Mucosa of rectum (tissue), 2 donors: ENCODE measurements around the gene MSH2.
"Not testable (repeated sequence)": the region's sequence is repeated elsewhere in the genome, so short reads cannot be mapped to it uniquely, and the experiment has no call there.

Experiments used
- H3K27ac ChIP-seq, 2 donors: one replicate each; pipeline ENCODE4 v1.7.0; 2013; ENCODE audit warnings: inconsistent platforms in 2 of 2, low read depth in 2 of 2, low read length in 2 of 2
- H3K27me3 ChIP-seq, 2 donors: one replicate each; pipeline ENCODE4 v1.7.0; 2013; ENCODE audit warnings: low read length in 2 of 2; ENCODE audit not compliant: control insufficient read depth in 2 of 2, insufficient read depth in 2 of 2
- H3K36me3 ChIP-seq, 2 donors: one replicate each; pipeline ENCODE4 v1.7.0; 2013; ENCODE audit warnings: low read length in 2 of 2; ENCODE audit not compliant: control insufficient read depth in 2 of 2, insufficient read depth in 2 of 2
- H3K4me1 ChIP-seq, 2 donors: one replicate each; pipeline ENCODE4 v1.7.0; 2013; ENCODE audit warnings: low read length in 2 of 2, mild to moderate bottlenecking in 1 of 2; ENCODE audit not compliant: control insufficient read depth in 2 of 2, insufficient read depth in 2 of 2
- H3K4me3 ChIP-seq, 2 donors: one replicate each; pipeline ENCODE4 v1.7.0; 2013; ENCODE audit warnings: low read length in 2 of 2
- H3K9ac ChIP-seq, 2 donors: one replicate each; pipeline ENCODE4 v1.7.0; 2013; ENCODE audit warnings: low read length in 2 of 2, low read depth in 1 of 2, mild to moderate bottlenecking in 1 of 2
- H3K9me3 ChIP-seq, 2 donors: one replicate each; pipeline ENCODE4 v1.7.0; 2013; ENCODE audit warnings: low read length in 2 of 2; ENCODE audit not compliant: control insufficient read depth in 2 of 2
- donor health status: healthy.
- donor health status: Normal muscosa, but diverticular disease.

MSH2 gene

DNA sequence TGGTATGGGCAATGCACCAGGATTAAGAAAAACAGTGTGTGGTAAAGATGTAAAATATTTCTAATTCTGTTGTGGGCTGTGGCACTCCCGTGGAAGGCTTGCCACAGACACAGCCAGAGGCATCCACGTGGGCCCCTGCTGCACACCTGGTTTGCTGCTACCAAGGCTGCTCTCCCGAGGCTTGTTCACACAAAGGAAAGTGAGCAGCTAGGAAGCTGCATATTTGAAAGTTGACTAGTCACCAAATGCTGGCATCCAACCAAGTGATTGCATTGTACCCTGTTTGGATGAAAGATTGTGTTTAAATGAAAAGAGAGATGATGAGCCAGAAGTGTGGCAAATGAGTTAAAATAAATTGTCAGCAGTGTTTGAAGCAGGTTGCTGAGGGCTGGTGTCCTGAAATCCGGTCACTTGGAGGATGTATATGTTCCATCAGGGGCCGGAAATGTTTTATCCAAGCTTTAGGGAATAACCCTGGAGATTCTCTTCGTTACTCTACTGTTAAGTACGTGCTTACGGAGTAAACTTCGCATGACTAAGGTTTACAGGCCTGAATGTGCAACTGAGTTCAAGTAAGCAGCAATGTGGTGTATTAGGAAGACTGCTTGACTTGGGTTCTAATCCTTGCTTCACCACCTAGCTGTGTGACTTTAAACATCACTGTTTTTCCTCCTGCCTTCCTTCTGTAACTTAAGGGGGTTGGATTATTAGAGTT lies 86.1 kb downstream of the MSH2 start:
- H3K27me3 ChIP-seq, result no peaks in the 10 kb centered on the region
- H3K36me3 ChIP-seq, result no peaks in the 10 kb centered on the region
- H3K4me1 ChIP-seq, result peaks cover 0 to 6% of the 10 kb centered on the region in 2 donors
- H3K4me3 ChIP-seq, result no peak overlapping the region
- H3K9ac ChIP-seq, result no peak overlapping the region
- H3K9me3 ChIP-seq, result no peaks in the 10 kb centered on the region
- no peak overlapping the region for H3K27ac ChIP-seq

DNA sequence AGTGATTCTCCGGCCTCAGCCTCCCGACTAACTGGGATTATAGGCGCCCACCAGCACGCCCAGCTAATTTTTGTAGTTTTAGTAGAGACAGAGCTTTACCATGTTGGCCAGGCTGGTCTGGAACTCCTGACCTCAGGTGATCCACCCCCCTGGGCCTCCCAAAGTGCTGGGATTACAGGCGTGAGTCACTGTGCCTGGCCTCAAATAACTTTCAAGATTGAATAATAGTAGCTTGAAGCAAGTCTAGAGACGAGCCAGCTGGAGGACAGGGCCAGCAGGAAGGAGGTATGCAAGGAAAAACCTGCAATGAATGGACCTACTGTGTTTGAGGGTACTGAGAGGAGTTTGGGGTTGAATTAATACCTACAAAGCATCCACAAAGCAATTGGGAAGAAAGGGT lies 87.5 kb downstream of the MSH2 start:
- no peaks in the 10 kb centered on the region for H3K9me3 ChIP-seq
- H3K27ac ChIP-seq, result no peak overlapping the region
- H3K36me3 ChIP-seq, result no peaks in the 10 kb centered on the region
- H3K9ac ChIP-seq, result no peak overlapping the region
- H3K27me3 ChIP-seq, result no peaks in the 10 kb centered on the region
- H3K4me3 ChIP-seq, result no peak overlapping the region
- peaks cover 0 to 6% of the 10 kb centered on the region in 2 donors for H3K4me1 ChIP-seq

DNA sequence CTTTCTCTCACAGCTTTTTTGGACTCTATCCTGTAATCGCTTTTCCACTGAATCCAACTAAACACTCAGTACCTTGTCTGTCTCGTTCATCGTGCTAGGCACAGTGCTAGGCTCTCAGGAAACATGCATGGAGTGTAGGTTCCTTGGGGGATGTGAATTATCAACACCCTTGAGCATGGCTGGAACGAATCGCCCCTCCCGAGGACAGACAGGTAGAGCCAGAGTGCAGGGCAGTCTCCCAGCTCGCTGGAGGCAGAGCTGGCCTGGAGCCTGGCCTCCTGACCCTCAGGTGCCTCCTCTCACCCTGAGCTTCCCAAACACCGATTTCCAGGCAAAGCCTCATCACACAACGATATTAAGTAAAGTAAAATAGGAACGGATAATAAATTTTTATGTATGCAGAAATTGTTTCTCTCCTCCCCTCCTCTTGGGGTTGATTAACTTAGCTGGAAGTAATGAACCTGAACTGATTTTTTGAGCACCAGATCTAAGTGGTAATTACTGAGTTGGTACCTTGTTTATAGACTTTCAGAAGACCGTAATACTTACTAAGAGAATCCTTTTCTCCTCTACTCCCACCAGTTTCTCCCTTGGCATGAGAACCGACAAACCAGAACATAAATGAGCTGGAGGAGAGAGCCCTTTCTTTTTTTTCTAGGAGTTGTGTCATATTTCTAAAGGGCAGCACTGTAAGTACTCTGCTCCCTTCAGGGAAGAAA lies 90.5 kb downstream of the MSH2 start:
- Histone ChIP-seq H3K9me3 (no peaks in the 10 kb centered on the region), H3K27ac (no peak overlapping the region), H3K36me3 (no peaks in the 10 kb centered on the region), H3K4me3 (no peak overlapping the region), H3K27me3 (no peaks in the 10 kb centered on the region), H3K9ac (no peak overlapping the region), H3K4me1 (no peaks in the 10 kb centered on the region)

DNA sequence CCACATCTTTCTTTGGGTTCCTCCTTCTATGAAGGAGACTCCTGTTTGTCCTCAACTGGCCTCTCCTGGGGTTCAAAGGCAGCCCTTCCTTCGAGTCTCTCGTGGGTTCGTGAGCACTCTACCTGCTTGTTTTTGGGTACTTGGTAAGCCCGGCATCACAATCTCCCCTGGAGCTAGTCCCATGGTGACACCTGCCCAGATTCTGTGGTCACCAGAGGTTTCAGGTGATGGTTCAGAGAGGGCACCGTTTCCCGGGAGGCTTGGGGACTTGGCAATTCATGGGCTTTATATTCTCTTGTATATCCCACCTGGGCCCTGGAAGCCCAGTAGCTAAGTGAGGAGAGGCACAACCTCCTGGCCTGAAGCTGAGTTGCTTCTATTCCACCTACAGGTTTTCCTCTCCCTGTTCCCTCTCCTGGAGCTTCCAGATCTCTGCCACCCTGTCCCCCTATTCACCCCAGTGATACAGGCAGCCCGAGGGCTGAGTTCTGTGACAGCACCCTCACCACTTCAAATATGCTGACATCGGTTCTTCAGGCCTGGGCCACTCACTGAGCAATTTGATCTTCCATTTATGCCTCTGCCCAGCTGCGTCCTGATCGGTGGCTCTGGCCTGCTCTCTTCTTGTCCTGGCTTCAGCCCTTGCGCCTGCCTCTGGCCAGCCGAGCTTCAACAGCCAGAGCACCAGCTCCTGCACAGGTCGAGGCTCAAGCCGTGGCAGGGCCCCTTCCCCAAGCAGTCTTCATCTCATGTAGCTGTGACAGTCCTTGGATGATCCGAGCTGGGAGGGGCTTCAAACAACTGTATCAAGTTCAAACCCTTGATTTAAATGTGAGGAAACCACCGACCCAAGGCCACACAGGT lies 91.5 kb downstream of the MSH2 start:
- Histone ChIP-seq H3K27ac (no peak overlapping the region), H3K4me3 (no peak overlapping the region), H3K27me3 (no peaks in the 10 kb centered on the region), H3K36me3 (no peaks in the 10 kb centered on the region), H3K9ac (no peak overlapping the region), H3K4me1 (no peaks in the 10 kb centered on the region), H3K9me3 (peaks cover 0 to 4% of the 10 kb centered on the region in 2 donors)

DNA sequence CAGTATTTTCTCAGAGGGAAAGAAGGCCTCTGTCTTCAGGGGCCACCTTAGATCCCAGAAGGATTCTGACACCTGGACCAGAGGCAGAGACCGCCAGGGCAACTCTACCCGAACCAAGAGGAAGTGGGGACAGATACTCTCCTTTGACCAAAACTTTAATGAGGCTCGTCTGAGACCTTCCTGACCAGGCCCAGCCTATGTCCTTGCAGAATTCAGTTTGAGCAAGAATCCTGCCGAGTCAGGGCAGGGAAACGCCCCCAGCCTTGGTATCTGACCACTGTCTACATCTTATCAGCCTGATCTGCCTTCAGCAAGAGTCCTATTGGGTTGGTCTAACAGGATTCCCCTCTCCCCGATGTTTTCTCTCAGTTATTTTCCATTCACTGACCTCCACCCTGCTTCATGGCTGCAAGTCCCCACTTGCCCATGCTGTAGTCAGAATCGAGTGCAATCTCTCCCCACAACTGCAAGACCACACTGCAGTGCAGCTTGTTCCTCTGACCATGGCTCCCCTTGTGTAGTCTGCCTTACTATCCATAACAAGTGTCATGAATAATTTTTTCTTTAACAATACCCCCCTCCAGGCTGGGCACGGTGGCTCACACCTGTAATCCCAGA lies 95.0 kb downstream of the MSH2 start:
- Histone ChIP-seq H3K9ac (no peak overlapping the region), H3K36me3 (no peaks in the 10 kb centered on the region), H3K4me1 (no peaks in the 10 kb centered on the region), H3K9me3 (peaks cover 0 to 10% of the 10 kb centered on the region in 2 donors), H3K27me3 (no peaks in the 10 kb centered on the region), H3K27ac (no peak overlapping the region), H3K4me3 (no peak overlapping the region)

DNA sequence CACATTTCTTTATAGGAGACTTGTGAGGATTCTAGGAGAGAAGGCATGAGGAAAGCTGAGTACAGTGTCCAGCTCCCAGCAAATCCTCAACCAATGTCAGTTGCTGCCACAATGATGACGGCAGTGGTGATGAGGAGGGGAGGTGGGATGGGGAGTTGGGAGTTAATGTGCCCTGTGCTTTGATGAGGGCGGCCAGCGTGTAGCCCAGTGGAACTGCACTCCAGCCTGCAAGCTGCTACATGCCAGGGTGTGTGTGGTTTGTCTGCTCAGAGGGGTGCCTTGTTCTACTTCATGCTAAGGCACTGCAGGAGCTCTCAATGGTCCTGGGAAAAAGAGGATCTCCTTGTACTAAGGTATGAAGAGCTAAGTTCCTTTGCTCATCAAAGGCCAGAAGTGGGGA lies 96.1 kb downstream of the MSH2 start:
- H3K9me3 ChIP-seq, result peaks cover 0 to 10% of the 10 kb centered on the region in 2 donors
- H3K4me3 ChIP-seq, result no peak overlapping the region
- no peak overlapping the region for H3K27ac ChIP-seq
- H3K27me3 ChIP-seq, result no peaks in the 10 kb centered on the region
- no peak overlapping the region for H3K9ac ChIP-seq
- H3K4me1 ChIP-seq, result peaks cover 0 to 2% of the 10 kb centered on the region in 2 donors
- no peaks in the 10 kb centered on the region for H3K36me3 ChIP-seq

DNA sequence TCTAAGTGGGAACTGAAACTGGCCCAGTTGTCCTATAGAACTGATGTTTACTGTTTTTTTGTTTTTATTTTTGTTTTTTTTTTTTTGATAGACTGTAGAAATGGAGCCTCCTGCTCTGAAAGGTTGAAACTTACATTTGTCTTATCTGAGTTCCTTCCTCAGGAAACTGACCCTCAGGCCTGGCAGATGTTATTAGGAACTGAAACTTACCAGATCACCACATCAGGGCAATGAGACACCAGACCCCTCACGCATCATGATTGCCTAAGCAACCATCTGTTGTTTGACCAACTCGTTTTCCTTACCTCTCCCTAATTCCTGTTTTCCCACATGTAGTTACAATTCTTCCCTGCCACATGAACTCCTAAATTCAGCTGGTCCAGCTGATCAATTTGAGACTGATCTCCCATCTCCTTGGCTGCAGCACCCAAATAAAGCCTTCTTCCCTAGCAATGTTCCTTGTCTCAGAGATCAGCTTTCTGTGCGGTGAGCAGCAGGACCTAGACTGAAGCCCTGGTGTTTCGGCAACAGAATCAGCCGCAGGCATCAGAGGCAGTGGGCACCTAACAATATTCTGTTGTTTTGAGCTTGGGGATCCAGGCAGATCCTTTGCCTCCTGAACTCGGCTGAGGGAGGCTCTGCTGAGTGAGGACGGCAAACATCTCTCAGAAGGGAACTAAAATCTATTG lies 96.8 kb downstream of the MSH2 start:
- no peak overlapping the region for H3K9ac ChIP-seq
- peaks cover 0 to 10% of the 10 kb centered on the region in 2 donors for H3K9me3 ChIP-seq
- H3K4me1 ChIP-seq, result peaks cover 0 to 2% of the 10 kb centered on the region in 2 donors
- H3K36me3 ChIP-seq, result no peaks in the 10 kb centered on the region
- no peak overlapping the region for H3K4me3 ChIP-seq
- no peaks in the 10 kb centered on the region for H3K27me3 ChIP-seq
- no peak overlapping the region for H3K27ac ChIP-seq

DNA sequence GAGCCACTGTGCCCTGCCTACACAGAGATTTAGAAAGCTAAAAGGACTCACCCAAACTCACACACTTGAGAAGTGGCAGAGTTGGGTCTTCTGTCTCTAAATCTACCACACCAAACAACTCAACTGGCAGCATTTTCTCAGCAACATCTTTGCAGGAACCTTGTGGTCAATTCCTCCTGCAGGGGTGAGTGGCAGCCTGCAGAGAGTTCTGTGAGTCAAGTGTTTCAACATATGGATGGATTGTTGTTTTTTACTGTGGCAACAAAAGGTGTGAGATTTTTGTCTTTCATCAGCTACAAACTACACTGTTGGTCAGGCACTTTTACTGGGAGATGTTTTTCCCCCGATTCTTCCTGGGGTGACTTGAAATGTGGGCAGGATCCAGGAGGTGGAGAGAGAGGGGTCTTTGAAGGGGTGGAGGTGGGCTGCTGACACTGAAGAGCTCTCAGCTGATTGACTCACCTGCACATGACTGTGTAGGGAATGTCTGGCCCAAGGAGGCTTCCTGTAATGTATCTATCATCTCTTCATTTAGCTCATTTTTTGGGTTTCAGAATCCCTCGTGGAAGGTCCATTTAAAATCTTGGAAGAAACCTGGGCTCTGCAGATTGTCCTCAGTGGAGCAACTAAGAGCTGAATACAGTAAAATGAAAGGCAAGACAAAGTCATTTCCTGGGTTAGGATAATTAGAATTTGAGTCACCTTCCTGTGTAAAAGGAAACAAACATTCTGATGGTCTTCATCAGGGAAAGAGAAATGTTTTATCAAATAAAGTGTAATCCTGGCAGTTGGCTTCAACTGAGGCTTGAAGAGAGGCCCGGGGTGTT lies 98.6 kb downstream of the MSH2 start:
- no peak overlapping the region for H3K9ac ChIP-seq
- H3K9me3 ChIP-seq, result peaks cover 0 to 10% of the 10 kb centered on the region in 2 donors
- no peak overlapping the region for H3K4me3 ChIP-seq
- H3K27ac ChIP-seq, result no peak overlapping the region
- H3K36me3 ChIP-seq, result no peaks in the 10 kb centered on the region
- H3K27me3 ChIP-seq, result no peaks in the 10 kb centered on the region
- H3K4me1 ChIP-seq, result peaks cover 0 to 2% of the 10 kb centered on the region in 2 donors

DNA sequence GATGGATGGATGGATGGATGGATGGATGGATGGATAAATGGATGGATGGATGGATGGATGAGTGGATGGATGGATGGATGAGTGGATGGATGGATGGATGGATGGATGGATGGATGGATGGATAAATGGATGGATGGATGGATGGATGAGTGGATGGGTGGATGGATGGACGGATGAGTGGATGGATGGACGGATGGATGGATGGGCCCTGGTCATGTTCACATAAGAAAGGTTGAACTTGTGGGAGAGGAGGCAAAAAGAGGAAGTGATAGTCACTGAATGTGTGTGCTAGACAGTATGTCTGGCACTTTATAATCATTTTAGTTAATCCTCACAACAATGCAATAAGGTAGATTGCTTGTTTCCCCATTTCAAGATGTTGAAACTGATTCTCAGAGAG lies 99.5 kb downstream of the MSH2 start:
- H3K4me1 ChIP-seq, H3K9ac ChIP-seq, H3K9me3 ChIP-seq, H3K4me3 ChIP-seq, H3K27ac ChIP-seq, H3K36me3 ChIP-seq, H3K27me3 ChIP-seq: not testable (repeated sequence)
